ENCODE measurements around the gene SARDH.
"Not testable (repeated sequence)": the region's sequence is repeated elsewhere in the genome, so short reads cannot be mapped to it uniquely, and the experiment has no call there.

Gene SARDH

GRCh38 chr9:133685653-133686609, 52.2 kb downstream of the SARDH start:
- no peak for DNase-seq (ENCODE audit: low read depth in 2 of 2)

GRCh38 chr9:133684936-133685361, 53.2 kb downstream of the SARDH start:
- no peak for DNase-seq (ENCODE audit: low read depth in 2 of 2)

GRCh38 chr9:133684121-133684935, 53.8 kb downstream of the SARDH start:
- no peak for DNase-seq (ENCODE audit: low read depth in 2 of 2)

GRCh38 chr9:133683586-133684120, 54.5 kb downstream of the SARDH start:
- peak in 1 of 2 donors; percentile 16 for DNase-seq (ENCODE audit: low read depth in 2 of 2)

GRCh38 chr9:133682818-133683585, 55.1 kb downstream of the SARDH start:
- DNase-seq (ENCODE audit: low read depth in 2 of 2) = no peak

GRCh38 chr9:133681658-133682306, 56.4 kb downstream of the SARDH start:
- no peak for DNase-seq (ENCODE audit: low read depth in 2 of 2)

- no peak for DNase-seq (ENCODE audit: low read depth in 2 of 2)
These were observed 57.0 kb downstream of the SARDH start for GRCh38 chr9:133680976-133681657.

GRCh38 chr9:133680250-133680975, 57.7 kb downstream of the SARDH start:
- DNase-seq (ENCODE audit: low read depth in 2 of 2) = no peak

GRCh38 chr9:133679466-133680061, 58.6 kb downstream of the SARDH start:
- no peak for DNase-seq (ENCODE audit: low read depth in 2 of 2)

GRCh38 chr9:133679056-133679455, 59.1 kb downstream of the SARDH start:
- DNase-seq (ENCODE audit: low read depth in 2 of 2) = no peak

GRCh38 chr9:133677126-133678010, 60.8 kb downstream of the SARDH start:
- DNase-seq (ENCODE audit: low read depth in 2 of 2) = peak in 1 of 2 donors; percentile 23

GRCh38 chr9:133676450-133676849, 61.7 kb downstream of the SARDH start:
- DNase-seq (ENCODE audit: low read depth in 2 of 2) = no peak

- DNase-seq (ENCODE audit: low read depth in 2 of 2) = not testable (repeated sequence)
These were observed 62.4 kb downstream of the SARDH start for GRCh38 chr9:133675796-133676195.

GRCh38 chr9:133674091-133674490, 64.1 kb downstream of the SARDH start:
- DNase-seq (ENCODE audit: low read depth in 2 of 2) = no peak

- no peak for DNase-seq (ENCODE audit: low read depth in 2 of 2)
These were observed 64.9 kb downstream of the SARDH start for GRCh38 chr9:133673258-133673655.

- DNase-seq (ENCODE audit: low read depth in 2 of 2) = no peak
These were observed 65.5 kb downstream of the SARDH start for GRCh38 chr9:133672503-133673257.

- DNase-seq (ENCODE audit: low read depth in 2 of 2) = no peak
These were observed 66.8 kb downstream of the SARDH start for GRCh38 chr9:133671371-133671770.

- no peak for DNase-seq (ENCODE audit: low read depth in 2 of 2)
These were observed 67.7 kb downstream of the SARDH start for GRCh38 chr9:133670466-133670865.

Data from stimulated activated CD8-positive, alpha-beta memory T cell treated with anti-CD3 and anti-CD28 coated beads, Interleukin-7, amount 100 ng/mL, for 1 hour (primary cell).